MM.1S (cell line): ENCODE measurements around the gene AGK.

Experiments
- DNase-seq: peaks from one replicate; pipeline ENCODE4 v3.0.0-alpha.2; 2015
- H2AFZ ChIP-seq: fragments of 300-600 bp; sonication (generic); 2 replicates; pipeline ENCODE4 v1.6.0; 2016; ENCODE audit warnings: antibody characterized with exemption, low read length
- H3F3A ChIP-seq: fragments of 300-600 bp; sonication (generic); 2 replicates; pipeline ENCODE4 v1.6.1; 2016; ENCODE audit warnings: mild to moderate bottlenecking, antibody characterized with exemption, low read length, moderate library complexity, mixed read lengths; ENCODE audit not compliant: insufficient read depth
- H3K27ac ChIP-seq: fragments of 300-600 bp; sonication (generic); 2 replicates; pipeline ENCODE4 v1.5.1; 2016; ENCODE audit warnings: mild to moderate bottlenecking, low read length
- H3K27me3 ChIP-seq: fragments of 300-600 bp; sonication (generic); replicated peaks from 2 replicates; pipeline ENCODE4 v1.6.0; 2016; ENCODE audit warnings: low read length; ENCODE audit not compliant: insufficient read depth
- H3K36me3 ChIP-seq: fragments of 300-600 bp; sonication (generic); replicated peaks from 2 replicates; pipeline ENCODE4 v1.6.1; 2016; ENCODE audit warnings: mild to moderate bottlenecking, low read length, mixed read lengths; ENCODE audit not compliant: insufficient read depth
- H3K4me1 ChIP-seq: fragments of 300-600 bp; sonication (generic); 2 replicates; pipeline ENCODE4 v1.6.1; 2016; ENCODE audit warnings: low read length, mixed read lengths
- H3K4me2 ChIP-seq: fragments of 300-600 bp; sonication (generic); 2 replicates; pipeline ENCODE4 v1.6.0; 2016; ENCODE audit warnings: low read depth, low read length
- H3K4me3 ChIP-seq: fragments of 300-600 bp; sonication (generic); 2 replicates; pipeline ENCODE4 v1.5.1; 2016; ENCODE audit warnings: low read length, mixed read lengths
- H3K79me2 ChIP-seq: fragments of 300-600 bp; sonication (generic); 2 replicates; pipeline ENCODE4 v1.6.1; 2016; ENCODE audit warnings: mixed run types, low read length, mixed read lengths
- H3K9ac ChIP-seq: fragments of 300-600 bp; sonication (generic); 2 replicates; pipeline ENCODE4 v1.6.1; 2016; ENCODE audit warnings: low read length, mixed read lengths
- H3K9me2 ChIP-seq: fragments of 300-600 bp; sonication (generic); replicated peaks from 2 replicates; pipeline ENCODE4 v1.6.1; 2016; ENCODE audit warnings: mild to moderate bottlenecking, low read length, mixed read lengths; ENCODE audit not compliant: insufficient read depth
- H3K9me3 ChIP-seq: fragments of 300-600 bp; sonication (generic); replicated peaks from 2 replicates; pipeline ENCODE4 v1.6.1; 2016; ENCODE audit warnings: mild to moderate bottlenecking, low read length, mixed read lengths; ENCODE audit not compliant: insufficient read depth
- H4K20me1 ChIP-seq: fragments of 300-600 bp; sonication (generic); 2 replicates; pipeline ENCODE4 v1.6.1; 2016; ENCODE audit warnings: mild to moderate bottlenecking, low read length, moderate library complexity, mixed read lengths; ENCODE audit not compliant: insufficient read depth
- EZH2 ChIP-seq: fragments of 300-600 bp; sonication (generic); optimal IDR thresholded peaks from 2 replicates; pipeline ENCODE3; 2017; ENCODE audit warnings: low read depth, mild to moderate bottlenecking, antibody characterized with exemption, low read length, mixed read lengths
- EZH2phosphoT487 ChIP-seq: fragments of 300-600 bp; sonication (generic); IDR thresholded peaks from 2 replicates; pipeline ENCODE4 v1.6.1; 2018; ENCODE audit warnings: antibody characterized with exemption, low read length
- TF ChIP-seq, protein P1 (sequence below): fragments of 300-600 bp; sonication (generic); IDR thresholded peaks from 2 replicates; pipeline ENCODE4 v1.5.1; 2016; ENCODE audit warnings: antibody characterized with exemption, low read length, mixed read lengths

The AGK gene

DNA sequence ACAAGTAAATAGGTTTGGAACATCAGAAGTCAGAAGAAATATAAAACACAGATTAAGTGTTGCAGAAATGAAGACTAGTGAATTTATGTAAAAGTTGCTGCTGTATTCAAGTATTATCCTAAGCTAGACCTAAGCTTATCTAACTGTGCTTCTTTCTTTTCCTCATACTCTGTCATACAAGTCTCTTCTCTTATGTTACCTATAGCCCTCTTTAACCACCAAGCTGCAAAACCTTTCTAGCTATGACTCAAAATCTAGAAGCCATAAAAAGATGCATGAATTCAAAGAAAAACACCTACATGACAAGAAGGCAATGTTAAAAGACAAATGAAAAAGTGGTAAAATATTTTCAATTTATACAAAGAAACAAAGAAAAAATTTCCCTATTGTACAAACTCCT is 127.8 kb downstream of the AGK start:
- Histone ChIP-seq H3K27ac (no peak overlapping the region), H3K9me2 (no peaks in the 10 kb centered on the region), H3F3A (no peaks in the 10 kb centered on the region), H3K79me2 (no peaks in the 10 kb centered on the region), H3K9me3 (no peaks in the 10 kb centered on the region), H2AFZ (no peak overlapping the region), H3K27me3 (no peaks in the 10 kb centered on the region), H3K4me2 (no peak overlapping the region), H3K4me1 (no peaks in the 10 kb centered on the region), H3K4me3 (no peak overlapping the region), H3K36me3 (no peaks in the 10 kb centered on the region), H3K9ac (no peak overlapping the region), H4K20me1 (no peaks in the 10 kb centered on the region)
- no peak for DNase-seq
- no peak for TF ChIP-seq EZH2phosphoT487
- TF ChIP-seq, protein P1, sequence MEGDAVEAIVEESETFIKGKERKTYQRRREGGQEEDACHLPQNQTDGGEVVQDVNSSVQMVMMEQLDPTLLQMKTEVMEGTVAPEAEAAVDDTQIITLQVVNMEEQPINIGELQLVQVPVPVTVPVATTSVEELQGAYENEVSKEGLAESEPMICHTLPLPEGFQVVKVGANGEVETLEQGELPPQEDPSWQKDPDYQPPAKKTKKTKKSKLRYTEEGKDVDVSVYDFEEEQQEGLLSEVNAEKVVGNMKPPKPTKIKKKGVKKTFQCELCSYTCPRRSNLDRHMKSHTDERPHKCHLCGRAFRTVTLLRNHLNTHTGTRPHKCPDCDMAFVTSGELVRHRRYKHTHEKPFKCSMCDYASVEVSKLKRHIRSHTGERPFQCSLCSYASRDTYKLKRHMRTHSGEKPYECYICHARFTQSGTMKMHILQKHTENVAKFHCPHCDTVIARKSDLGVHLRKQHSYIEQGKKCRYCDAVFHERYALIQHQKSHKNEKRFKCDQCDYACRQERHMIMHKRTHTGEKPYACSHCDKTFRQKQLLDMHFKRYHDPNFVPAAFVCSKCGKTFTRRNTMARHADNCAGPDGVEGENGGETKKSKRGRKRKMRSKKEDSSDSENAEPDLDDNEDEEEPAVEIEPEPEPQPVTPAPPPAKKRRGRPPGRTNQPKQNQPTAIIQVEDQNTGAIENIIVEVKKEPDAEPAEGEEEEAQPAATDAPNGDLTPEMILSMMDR, result no peak
- no peak for TF ChIP-seq EZH2

DNA sequence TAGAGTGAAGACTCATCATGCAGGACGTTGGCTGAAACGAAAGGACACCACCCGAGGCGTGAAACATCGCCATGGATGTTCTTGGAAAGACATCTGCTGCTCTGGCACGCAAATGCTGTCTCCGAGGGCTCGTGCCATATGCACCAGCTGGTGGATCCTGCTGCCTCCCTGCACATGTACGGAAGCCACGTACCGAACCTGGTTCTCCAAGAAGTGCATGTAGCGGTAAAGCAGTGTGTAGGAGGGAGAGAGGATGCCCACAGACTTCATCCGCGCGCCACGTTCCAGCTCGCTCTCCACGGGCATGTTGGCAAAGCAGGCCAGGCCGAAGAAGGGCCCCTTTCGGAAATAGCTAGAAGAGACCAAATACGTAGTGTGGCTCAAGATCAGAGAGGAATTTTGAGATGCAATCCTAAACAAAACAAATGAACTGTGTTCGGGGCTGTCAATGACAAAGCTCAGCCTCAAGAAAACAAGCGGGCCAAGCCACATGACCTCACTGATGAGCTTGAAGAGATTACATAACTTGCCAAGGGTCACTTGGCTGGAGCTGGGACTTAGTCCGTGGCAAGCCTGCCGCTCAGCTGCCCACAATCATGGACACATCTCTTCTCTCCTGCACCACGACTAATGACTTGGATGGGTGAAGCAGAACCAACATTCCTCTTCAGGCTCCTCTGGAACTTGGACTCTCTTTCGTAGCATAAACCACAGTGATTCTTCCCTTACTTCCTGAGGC is 134.2 kb downstream of the AGK start:
- Histone ChIP-seq H3K36me3 (no peaks in the 10 kb centered on the region), H3K27ac (no peak overlapping the region), H3F3A (no peaks in the 10 kb centered on the region), H3K4me2 (no peak overlapping the region), H3K4me1 (no peaks in the 10 kb centered on the region), H3K79me2 (no peaks in the 10 kb centered on the region), H3K9me2 (no peaks in the 10 kb centered on the region), H4K20me1 (no peaks in the 10 kb centered on the region), H3K27me3 (no peaks in the 10 kb centered on the region), H2AFZ (no peak overlapping the region), H3K9ac (no peak overlapping the region), H3K9me3 (no peaks in the 10 kb centered on the region), H3K4me3 (no peak overlapping the region)
- DNase-seq, result no peak
- TF ChIP-seq, protein P1, result no peak
- TF ChIP-seq EZH2 (no peak), EZH2phosphoT487 (no peak)

DNA sequence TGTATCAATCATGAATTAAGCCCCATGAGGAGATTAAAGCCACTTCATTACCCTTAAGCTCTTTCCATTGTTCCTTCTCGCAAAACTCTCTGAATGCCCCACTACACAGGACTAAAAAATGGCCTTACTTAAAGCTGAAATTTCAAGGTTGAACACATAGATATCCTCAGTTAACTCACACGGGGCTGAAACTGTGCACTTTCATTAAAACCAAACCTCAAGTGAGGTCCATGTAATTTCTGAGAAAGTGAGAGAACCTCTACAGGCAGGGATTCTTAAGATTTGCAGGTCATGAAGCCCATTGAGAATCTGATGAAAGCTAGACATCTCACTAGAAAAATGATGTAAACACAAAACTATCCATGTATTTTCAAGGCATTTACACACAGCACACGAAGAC is 134.9 kb downstream of the AGK start:
- no peak for TF ChIP-seq EZH2
- no peak for TF ChIP-seq EZH2phosphoT487
- TF ChIP-seq, protein P1, result no peak
- no peaks in the 10 kb centered on the region for H3F3A ChIP-seq
- H4K20me1 ChIP-seq, result no peaks in the 10 kb centered on the region
- H3K79me2 ChIP-seq, result no peaks in the 10 kb centered on the region
- H3K36me3 ChIP-seq, result no peaks in the 10 kb centered on the region
- no peak overlapping the region for H3K4me3 ChIP-seq
- H3K9me2 ChIP-seq, result no peaks in the 10 kb centered on the region
- DNase-seq, result no peak
- H3K27me3 ChIP-seq, result no peaks in the 10 kb centered on the region
- no peak overlapping the region for H2AFZ ChIP-seq
- no peak overlapping the region for H3K4me2 ChIP-seq
- no peak overlapping the region for H3K27ac ChIP-seq
- H3K9me3 ChIP-seq, result no peaks in the 10 kb centered on the region
- H3K9ac ChIP-seq, result no peak overlapping the region
- H3K4me1 ChIP-seq, result no peaks in the 10 kb centered on the region
